K562 (cell line): ENCODE data around the gene ZNF687. TPM values are rescaled to one million over a fixed set of nuclear protein-coding genes. Genes with fewer than 3 reads are reported as not detected.

Experiments
- ATAC-seq: fragments of 200-7000 bp; cut with Tn5 transposase; 3 replicates; pipeline ENCODE4 v1.9.1; 2020; ENCODE audit warnings: moderate library complexity
- BruUV-seq: library from RNA; stranded (reverse); fragments of 400-500 nt; replicated peaks from 2 replicates; lab custom pipeline; 2021; lab: Mats Ljungman, UMichigan
- CTCF ChIA-PET: fragments of 300-600 bp; formaldehyde crosslinking; extraction: SDS; loops from one replicate; lab custom pipeline; 2021; ENCODE audit warnings: low intra/inter-chr PET ratio; lab: Yijun Ruan, JAX
- POLR2A ChIA-PET: fragments of 300-600, 350-650 bp; sonication (Branson Sonifier 250); formaldehyde crosslinking; extraction: SDS; loops from one replicate; lab custom pipeline; 2021; ENCODE audit warnings: antibody characterized with exemption, inconsistent platforms; lab: Yijun Ruan, JAX
- DNase-seq, 4 experiments: peaks; one replicate each; pipeline versions ENCODE4 v3.0.0 to v3.0.0-alpha.2; 2011 to 2018; ENCODE audit warnings: low spot score in 3 of 4, mixed read lengths in 3 of 4; ENCODE audit errors: extremely low read depth in 1 of 4
- FAIRE-seq: peaks from 2 replicates; lab custom pipeline; 2011; peaks lifted over from hg19 to GRCh38; lab: Jason Lieb, UNC
- H2AFZ ChIP-seq: 2 replicates; pipeline ENCODE4 v1.6.0; 2011; ENCODE audit warnings: low read depth, low read length, control low read depth, inconsistent platforms
- H3K27ac ChIP-seq: fragments of 200-600 bp; 3 replicates; pipeline ENCODE4 v1.8.0; 2011; ENCODE audit warnings: low read depth, mild to moderate bottlenecking, control low read depth, inconsistent platforms, low read length, moderate library complexity, mixed read lengths; ENCODE audit errors: extremely low read depth
- H3K27me3 ChIP-seq, 2 experiments: fragments of 300-600 bp in 1 of 2; 2 replicates in 1 of 2; 3 replicates in 1 of 2; pipeline versions ENCODE4 v1.6.0 to v1.8.0; 2011; ENCODE audit warnings: inconsistent platforms in 2 of 2, low read length in 2 of 2, mild to moderate bottlenecking in 1 of 2, mixed read lengths in 1 of 2, moderate library complexity in 1 of 2; ENCODE audit not compliant: control insufficient read depth in 2 of 2, insufficient read depth in 2 of 2
- H3K36me3 ChIP-seq: fragments of 300-600 bp; 3 replicates; pipeline ENCODE4 v1.8.0; 2011; ENCODE audit warnings: mild to moderate bottlenecking, low read length, inconsistent platforms; ENCODE audit not compliant: control insufficient read depth, insufficient read depth
- H3K4me1 ChIP-seq, 2 experiments: fragments of 200-600 bp in 1 of 2; replicated peaks in 1 of 2; 2 replicates in 1 of 2; 3 replicates in 1 of 2; pipeline versions ENCODE4 v1.5.1 to v1.8.0; 2011; ENCODE audit warnings: inconsistent platforms in 2 of 2, low read length in 2 of 2, mild to moderate bottlenecking in 1 of 2, mixed read lengths in 1 of 2, moderate library complexity in 1 of 2; ENCODE audit not compliant: control insufficient read depth in 2 of 2, insufficient read depth in 2 of 2
- H3K4me2 ChIP-seq: 2 replicates; pipeline ENCODE4 v1.6.1; 2011; ENCODE audit warnings: low read length, control low read depth, inconsistent platforms, mixed read lengths; ENCODE audit not compliant: insufficient read depth
- H3K4me3 ChIP-seq: fragments of 200-600 bp; sonication (generic), shearing (Covaris generic); 2 replicates; pipeline ENCODE4 v1.5.1; 2016; ENCODE audit warnings: control low read depth, inconsistent platforms
- H3K79me2 ChIP-seq: fragments of 200-600 bp; 3 replicates; pipeline ENCODE4 v1.8.0; 2011; ENCODE audit warnings: low read length, inconsistent platforms; ENCODE audit not compliant: control insufficient read depth, insufficient read depth
- H3K9ac ChIP-seq, 2 experiments: 2 replicates each; pipeline versions ENCODE4 v1.6.0 to v1.6.1; 2011; ENCODE audit warnings: low read depth in 2 of 2, low read length in 2 of 2, control low read depth in 1 of 2, inconsistent platforms in 1 of 2, mild to moderate bottlenecking in 1 of 2, mixed read lengths in 1 of 2; ENCODE audit not compliant: insufficient read depth in 1 of 2
- H3K9me1 ChIP-seq: one replicate; pipeline ENCODE4 v1.6.0; 2011; ENCODE audit warnings: inconsistent platforms, mild to moderate bottlenecking, low read length, moderate library complexity; ENCODE audit not compliant: control insufficient read depth, insufficient read depth
- H3K9me3 ChIP-seq: replicated peaks from 2 replicates; pipeline ENCODE4 v1.5.1; 2011; ENCODE audit warnings: low read depth, low read length, inconsistent platforms; ENCODE audit not compliant: control insufficient read depth, insufficient read depth
- H4K20me1 ChIP-seq: replicated peaks from 2 replicates; pipeline ENCODE4 v1.6.1; 2011; ENCODE audit warnings: low read length, inconsistent platforms, mixed read lengths; ENCODE audit not compliant: control insufficient read depth, insufficient read depth
- BRCA1 ChIP-seq, 2 experiments: fragments of 450-650 bp in 1 of 2; sonication (generic) in 1 of 2; formaldehyde crosslinking in 1 of 2; IDR thresholded peaks; 2 replicates each; pipeline versions ENCODE4 v1.5.0 to v1.6.1; 2017 to 2020; ENCODE audit warnings: mild to moderate bottlenecking in 1 of 2, missing genetic modification reagents in 1 of 2
- MCM5 ChIP-seq: fragments of 450-650 bp; IDR thresholded peaks from 2 replicates; pipeline ENCODE4 v1.6.1; 2016; ENCODE audit warnings: low read depth
- MTF1 ChIP-seq: fragments of 250-450 bp; sonication (Bioruptor Pico); IDR thresholded peaks from 2 replicates; pipeline ENCODE4 v1.9.0; 2021; ENCODE audit warnings: moderate library complexity, mild to moderate bottlenecking, inconsistent platforms, borderline replicate concordance
- NELFE ChIP-seq: IDR thresholded peaks from 2 replicates; pipeline ENCODE4 v1.6.1; 2011; ENCODE audit warnings: mild to moderate bottlenecking; ENCODE audit not compliant: insufficient read depth, insufficient read length
- ZNF561 ChIP-seq: fragments of 450-650 bp; formaldehyde crosslinking; conservative IDR thresholded peaks from 2 replicates; pipeline ENCODE4 v1.4.0; 2020; ENCODE audit warnings: mild to moderate bottlenecking, moderate library complexity
- WGBS: fragments of 100-300 bp; shearing (Covaris generic); methylation state at CpG from one replicate; pipeline ENCODE4 v1.1.6; 2016; ENCODE audit warnings: low coverage, mixed read lengths; ENCODE audit not compliant: insufficient coverage; ENCODE audit errors: missing lambda C conversion rate; 5-methylcytosine and 5-hydroxymethylcytosine counted together
- in situ Hi-C: fragments of 300-500 bp; cut with MboI; formaldehyde crosslinking; loops from 4 replicates; pipeline ENCODE4 v1.15.0; 2018; ENCODE audit warnings: inconsistent platforms, mixed read lengths
- intact Hi-C: fragments of 100-400 bp; cut with micrococcal nuclease; formaldehyde crosslinking; loops from 2 replicates; pipeline ENCODE4 v1.14.2; 2022
- polyA plus RNA-seq, 8 experiments: library from polyadenylated mRNA; depleted of rRNA in 4 of 8; stranded (reverse) in 5 of 8; unstranded in 3 of 8; fragments of >200 nt; fragmentation: Nextera tagmentation in 2 of 8; fragmentation: Illumina TruSeq in 1 of 8; extraction: Ambion mirVana in 2 of 8; extraction: Trizol in 1 of 8; gene quantifications; 2 replicates each; pipeline versions ENCODE4 v1.2.1 to v1.2.3, GENCODE V29; 2011 to 2014; ENCODE audit warnings: inconsistent platforms in 1 of 8, missing spikeins in 1 of 8
- total RNA-seq, 7 experiments: library from RNA; depleted of rRNA in 6 of 7; stranded (reverse); fragments of >200 nt in 6 of 7; fragmentation: Illumina TruSeq in 2 of 7; extraction: Trizol in 2 of 7; gene quantifications; 2 replicates each; pipeline versions ENCODE4 v1.2.1 to v1.2.3, GENCODE V29; 2011 to 2021; ENCODE audit warnings: low replicate concordance in 1 of 7
- TF ChIP-seq, protein P1 (sequence below), 2 experiments: IDR thresholded peaks; 2 replicates each; pipeline ENCODE4 v1.6.1; 2012; ENCODE audit warnings: improper control_type of control experiment in 2 of 2, low read depth in 2 of 2, low read length in 2 of 2, borderline replicate concordance in 1 of 2
- TF ChIP-seq, protein P2 (sequence below): fragments of 450-650 bp; IDR thresholded peaks from 2 replicates; pipeline ENCODE4 v1.6.1; 2016; ENCODE audit warnings: low read depth

Gene ZNF687
- total and polyA plus RNA-seq, 9 of the 15 experiments (the other 6 are each of a cell fraction or from before 2014, with no cell fraction given): 0.13 to 26.4 (median 10.6) TPM

DNA sequence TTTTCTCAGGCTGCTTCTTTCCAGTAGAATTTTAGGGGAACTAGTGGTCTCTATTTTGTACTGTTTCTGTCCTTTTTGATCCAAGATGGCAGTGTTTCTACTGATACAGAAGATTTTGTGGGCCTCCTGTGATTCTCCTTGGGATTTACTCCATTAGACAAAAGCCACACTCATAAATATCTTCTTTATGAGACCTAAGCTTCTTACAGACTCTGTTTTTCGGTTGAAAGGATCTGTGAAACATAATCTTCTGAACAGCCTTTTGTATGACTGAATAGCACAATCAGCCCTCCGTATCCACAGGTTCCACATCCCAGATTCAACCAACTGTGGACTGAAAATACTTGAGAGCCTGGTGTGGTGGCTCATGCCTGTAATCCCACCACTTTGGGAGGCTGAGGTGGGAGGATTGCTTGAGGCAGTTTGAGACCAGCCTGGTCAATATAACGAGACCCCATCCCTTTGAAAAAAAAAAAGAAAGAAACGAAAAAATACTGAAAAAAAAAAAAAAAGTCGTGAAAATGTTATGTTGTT lies 38.3 kb upstream of the ZNF687 start:
- Histone ChIP-seq H3K27ac (no peak overlapping the region), H3K9me1 (no peaks in the 10 kb centered on the region), H3K4me2 (no peak overlapping the region), H3K27me3 (no peaks in the 10 kb centered on the region; a peak in 1 of 5 replicates), H3K79me2 (no peaks in the 10 kb centered on the region), H3K9ac (no peak overlapping the region), H4K20me1 (no peaks in the 10 kb centered on the region), H2AFZ (no peak overlapping the region), H3K4me3 (no peak overlapping the region), H3K9me3 (no peaks in the 10 kb centered on the region), H3K4me1 (no peaks in the 10 kb centered on the region; a peak in 1 of 5 replicates), H3K36me3 (peaks cover 80% of the 10 kb centered on the region; the same call in 2 of the 3 replicates)
- no TSS peak for BruUV-seq
- FAIRE-seq (no peak), DNase-seq (no peak), ATAC-seq (no peak)
- ChIA-PET POLR2A (no interaction called here), CTCF (no interaction called here)
- in situ Hi-C loops: no loop called here
- TF ChIP-seq ZNF561 (CRISPR knock-in tag): no peak
- no peak for TF ChIP-seq BRCA1 (IDR thresholded peaks at IDR 0.05)
- TF ChIP-seq BRCA1 (CRISPR knock-in tag; IDR thresholded peaks at IDR 0.05): no peak
- TF ChIP-seq, protein P1, sequence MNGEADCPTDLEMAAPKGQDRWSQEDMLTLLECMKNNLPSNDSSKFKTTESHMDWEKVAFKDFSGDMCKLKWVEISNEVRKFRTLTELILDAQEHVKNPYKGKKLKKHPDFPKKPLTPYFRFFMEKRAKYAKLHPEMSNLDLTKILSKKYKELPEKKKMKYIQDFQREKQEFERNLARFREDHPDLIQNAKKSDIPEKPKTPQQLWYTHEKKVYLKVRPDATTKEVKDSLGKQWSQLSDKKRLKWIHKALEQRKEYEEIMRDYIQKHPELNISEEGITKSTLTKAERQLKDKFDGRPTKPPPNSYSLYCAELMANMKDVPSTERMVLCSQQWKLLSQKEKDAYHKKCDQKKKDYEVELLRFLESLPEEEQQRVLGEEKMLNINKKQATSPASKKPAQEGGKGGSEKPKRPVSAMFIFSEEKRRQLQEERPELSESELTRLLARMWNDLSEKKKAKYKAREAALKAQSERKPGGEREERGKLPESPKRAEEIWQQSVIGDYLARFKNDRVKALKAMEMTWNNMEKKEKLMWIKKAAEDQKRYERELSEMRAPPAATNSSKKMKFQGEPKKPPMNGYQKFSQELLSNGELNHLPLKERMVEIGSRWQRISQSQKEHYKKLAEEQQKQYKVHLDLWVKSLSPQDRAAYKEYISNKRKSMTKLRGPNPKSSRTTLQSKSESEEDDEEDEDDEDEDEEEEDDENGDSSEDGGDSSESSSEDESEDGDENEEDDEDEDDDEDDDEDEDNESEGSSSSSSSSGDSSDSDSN (IDR thresholded peaks at IDR 0.05; ENCODE audit: borderline replicate concordance in 1 of 2, low read depth in 2 of 2, low read length in 2 of 2): no peak
- no peak for TF ChIP-seq MTF1 (CRISPR knock-in tag)
- no peak for TF ChIP-seq MCM5
- TF ChIP-seq, protein P2, sequence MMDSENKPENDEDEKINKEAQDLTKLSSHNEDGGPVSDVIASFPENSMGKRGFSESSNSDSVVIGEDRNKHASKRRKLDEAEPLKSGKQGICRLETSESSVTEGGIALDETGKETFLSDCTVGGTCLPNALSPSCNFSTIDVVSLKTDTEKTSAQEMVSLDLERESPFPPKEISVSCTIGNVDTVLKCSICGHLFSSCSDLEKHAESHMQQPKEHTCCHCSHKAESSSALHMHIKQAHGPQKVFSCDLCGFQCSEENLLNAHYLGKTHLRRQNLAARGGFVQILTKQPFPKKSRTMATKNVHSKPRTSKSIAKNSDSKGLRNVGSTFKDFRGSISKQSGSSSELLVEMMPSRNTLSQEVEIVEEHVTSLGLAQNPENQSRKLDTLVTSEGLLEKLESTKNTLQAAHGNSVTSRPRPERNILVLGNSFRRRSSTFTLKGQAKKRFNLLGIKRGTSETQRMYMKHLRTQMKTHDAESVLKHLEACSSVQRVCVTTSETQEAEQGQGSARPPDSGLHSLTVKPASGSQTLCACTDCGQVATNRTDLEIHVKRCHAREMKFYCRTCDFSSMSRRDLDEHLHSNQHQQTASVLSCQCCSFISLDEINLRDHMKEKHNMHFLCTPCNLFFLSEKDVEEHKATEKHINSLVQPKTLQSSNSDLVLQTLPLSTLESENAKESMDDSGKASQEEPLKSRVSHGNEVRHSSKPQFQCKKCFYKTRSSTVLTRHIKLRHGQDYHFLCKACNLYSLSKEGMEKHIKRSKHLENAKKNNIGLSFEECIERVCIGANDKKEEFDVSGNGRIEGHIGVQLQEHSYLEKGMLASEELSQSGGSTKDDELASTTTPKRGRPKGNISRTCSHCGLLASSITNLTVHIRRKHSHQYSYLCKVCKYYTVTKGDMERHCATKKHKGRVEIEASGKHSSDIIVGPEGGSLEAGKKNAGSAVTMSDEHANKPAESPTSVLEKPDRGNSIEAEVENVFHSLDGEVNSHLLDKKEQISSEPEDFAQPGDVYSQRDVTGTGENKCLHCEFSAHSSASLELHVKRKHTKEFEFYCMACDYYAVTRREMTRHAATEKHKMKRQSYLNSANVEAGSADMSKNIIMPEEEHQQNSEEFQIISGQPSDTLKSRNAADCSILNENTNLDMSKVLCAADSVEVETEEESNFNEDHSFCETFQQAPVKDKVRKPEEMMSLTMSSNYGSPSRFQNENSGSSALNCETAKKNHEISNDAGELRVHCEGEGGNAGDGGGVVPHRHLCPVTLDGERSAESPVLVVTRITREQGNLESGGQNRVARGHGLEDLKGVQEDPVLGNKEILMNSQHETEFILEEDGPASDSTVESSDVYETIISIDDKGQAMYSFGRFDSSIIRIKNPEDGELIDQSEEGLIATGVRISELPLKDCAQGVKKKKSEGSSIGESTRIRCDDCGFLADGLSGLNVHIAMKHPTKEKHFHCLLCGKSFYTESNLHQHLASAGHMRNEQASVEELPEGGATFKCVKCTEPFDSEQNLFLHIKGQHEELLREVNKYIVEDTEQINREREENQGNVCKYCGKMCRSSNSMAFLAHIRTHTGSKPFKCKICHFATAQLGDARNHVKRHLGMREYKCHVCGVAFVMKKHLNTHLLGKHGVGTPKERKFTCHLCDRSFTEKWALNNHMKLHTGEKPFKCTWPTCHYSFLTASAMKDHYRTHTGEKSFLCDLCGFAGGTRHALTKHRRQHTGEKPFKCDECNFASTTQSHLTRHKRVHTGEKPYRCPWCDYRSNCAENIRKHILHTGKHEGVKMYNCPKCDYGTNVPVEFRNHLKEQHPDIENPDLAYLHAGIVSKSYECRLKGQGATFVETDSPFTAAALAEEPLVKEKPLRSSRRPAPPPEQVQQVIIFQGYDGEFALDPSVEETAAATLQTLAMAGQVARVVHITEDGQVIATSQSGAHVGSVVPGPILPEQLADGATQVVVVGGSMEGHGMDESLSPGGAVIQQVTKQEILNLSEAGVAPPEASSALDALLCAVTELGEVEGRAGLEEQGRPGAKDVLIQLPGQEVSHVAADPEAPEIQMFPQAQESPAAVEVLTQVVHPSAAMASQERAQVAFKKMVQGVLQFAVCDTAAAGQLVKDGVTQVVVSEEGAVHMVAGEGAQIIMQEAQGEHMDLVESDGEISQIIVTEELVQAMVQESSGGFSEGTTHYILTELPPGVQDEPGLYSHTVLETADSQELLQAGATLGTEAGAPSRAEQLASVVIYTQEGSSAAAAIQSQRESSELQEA: no peak
- no peak for TF ChIP-seq NELFE
- intact Hi-C loops: no loop called here
- WGBS: 44% methylated on average over 5 of the region's 5 CpGs
